ENCODE data around the gene RIN3.

RIN3 gene

GRCh38 chr14:92556863-92557543, 43.4 kb downstream of the RIN3 start:
- ATAC-seq = peak; percentile 45 to 52

DNA sequence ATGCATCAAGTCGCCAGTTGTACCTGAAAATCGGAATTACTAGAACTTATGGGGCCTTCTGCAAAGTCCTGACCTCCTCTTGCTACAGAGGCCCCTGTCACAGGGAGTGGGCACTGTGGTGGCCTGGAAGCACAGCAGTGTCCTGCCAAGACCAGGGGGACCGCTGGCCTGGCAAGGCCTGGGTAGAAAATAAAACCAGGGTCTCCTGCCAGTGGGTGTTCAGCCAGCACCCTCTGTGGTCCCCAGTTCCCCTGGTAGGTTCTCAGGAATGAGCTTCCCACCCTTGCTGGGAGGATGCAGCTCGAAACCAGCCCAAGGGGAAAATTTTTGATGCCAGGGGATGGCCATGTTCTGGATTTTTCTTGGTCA, 43.9 kb downstream of the RIN3 start:
- no peak for ATAC-seq

GRCh38 chr14:92558319-92558718, 44.7 kb downstream of the RIN3 start:
- no peak for ATAC-seq

- ATAC-seq = no peak
These were observed 45.9 kb downstream of the RIN3 start for GRCh38 chr14:92559486-92559885.

DNA sequence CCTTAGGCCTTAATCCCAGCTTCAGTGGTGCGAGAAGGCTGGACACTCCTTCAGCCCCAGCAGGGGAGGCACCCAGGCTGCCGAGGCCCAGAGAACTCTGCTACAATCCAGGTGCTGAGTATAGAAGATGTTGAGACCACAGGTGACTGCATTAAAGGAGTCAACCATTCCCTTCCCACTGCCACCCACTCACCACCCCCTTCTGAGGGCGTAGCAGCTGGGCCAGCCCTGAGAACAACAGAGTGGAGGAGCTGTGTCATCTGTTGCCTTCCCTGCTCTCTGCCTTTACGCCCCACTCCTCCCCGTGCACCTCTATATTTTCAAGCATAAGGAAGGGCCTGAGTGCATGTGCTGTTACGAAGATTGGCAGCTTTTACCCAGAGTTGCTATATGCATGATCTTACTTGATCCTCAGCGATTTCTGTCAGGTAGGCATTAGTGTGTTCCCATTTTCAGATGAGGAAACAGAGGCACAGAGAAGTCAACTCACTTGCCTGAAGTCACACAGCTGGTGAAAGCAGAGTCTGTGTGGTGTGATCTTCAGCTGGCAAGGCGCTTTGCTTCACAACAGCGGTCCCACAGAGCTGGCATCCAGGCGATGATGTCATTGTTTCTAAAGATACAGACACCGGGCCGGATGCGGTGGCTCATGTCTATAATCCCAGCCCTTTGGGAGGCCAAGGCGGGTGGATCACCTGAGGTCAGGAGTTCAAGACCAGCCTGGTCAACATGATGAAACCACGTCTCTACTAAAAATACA, 46.7 kb downstream of the RIN3 start:
- ATAC-seq = no peak

GRCh38 chr14:92561906-92562479, 48.4 kb downstream of the RIN3 start:
- peak in 1 of 2 donors; percentile 46 for ATAC-seq

- ATAC-seq = peak; percentile 78 to 82
These were observed 49.8 kb downstream of the RIN3 start for GRCh38 chr14:92563359-92563758.

DNA sequence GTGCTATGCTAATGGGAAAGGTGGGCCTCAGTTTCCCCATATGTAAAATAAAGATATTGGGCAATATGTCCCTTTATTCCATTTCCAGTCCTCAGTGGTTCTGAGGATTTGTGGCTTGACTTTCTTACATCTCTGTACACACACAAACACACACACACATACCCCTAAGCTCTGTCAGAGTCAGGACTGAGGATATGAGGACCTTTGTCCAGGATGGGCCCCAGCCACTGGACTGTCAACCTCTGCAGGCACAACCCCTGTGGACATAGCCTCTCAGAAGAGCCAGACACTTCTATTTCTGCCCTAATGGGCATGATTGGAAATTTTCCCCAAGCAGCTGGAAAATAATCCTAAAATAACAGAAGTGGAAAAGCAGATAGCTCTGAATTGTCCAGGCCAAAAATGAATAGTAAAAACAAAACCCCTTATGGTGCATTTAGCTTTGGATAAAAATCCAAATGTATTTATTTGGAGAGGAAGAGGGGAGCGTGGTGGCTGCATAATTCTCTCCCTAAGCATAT, 50.2 kb downstream of the RIN3 start:
- ATAC-seq = no peak

- ATAC-seq = no peak
These were observed 50.9 kb downstream of the RIN3 start for GRCh38 chr14:92564344-92565039.

- ATAC-seq = no peak
These were observed 51.6 kb downstream of the RIN3 start for GRCh38 chr14:92565040-92565717.

- ATAC-seq = no peak
These were observed 52.1 kb downstream of the RIN3 start for GRCh38 chr14:92565718-92566115.

GRCh38 chr14:92567173-92567725, 53.7 kb downstream of the RIN3 start:
- no peak for ATAC-seq

DNA sequence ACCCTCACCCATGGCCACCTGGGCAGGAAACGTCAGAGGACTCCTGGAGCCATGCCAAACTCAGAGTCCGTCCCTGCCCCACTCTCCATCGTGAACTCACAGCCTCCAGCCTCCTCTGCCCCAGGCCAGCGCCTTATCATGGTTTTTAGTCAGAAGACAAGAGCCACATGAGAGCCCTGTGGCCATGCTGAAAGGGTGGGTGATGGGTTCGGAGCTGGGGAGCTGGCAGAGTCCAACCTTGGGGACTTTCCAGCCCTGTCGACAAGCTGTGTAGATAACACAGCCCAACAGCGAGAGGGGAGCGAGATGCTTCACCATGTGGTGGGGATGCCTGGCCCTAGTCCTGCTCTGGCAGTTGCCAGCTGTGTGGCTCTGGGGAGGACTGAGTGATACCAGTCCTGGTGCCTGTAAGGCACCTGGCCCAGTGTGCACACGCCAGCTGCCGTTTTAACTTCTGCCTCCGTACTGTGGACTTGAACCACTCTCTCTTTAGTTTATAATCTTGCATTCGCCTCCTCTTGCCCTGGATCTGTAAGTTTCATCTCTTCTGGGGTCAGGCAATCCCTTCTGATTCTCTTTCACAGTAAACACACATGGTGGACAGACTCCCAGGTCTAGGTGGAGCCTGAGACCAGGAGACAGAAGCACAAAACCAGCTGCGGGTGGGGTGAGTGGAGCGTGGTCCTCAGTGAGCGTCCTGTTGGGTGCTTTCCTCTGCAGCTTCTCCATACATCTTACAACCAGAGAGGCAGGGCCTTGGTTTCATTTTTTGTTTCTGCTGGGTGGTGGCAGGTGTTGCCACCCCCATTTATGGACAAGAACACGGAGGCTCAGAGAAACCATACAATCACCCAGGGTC, 55.3 kb downstream of the RIN3 start:
- peak; percentile 75 to 79 for ATAC-seq

GRCh38 chr14:92570674-92571262, 57.2 kb downstream of the RIN3 start:
- no peak for ATAC-seq

GRCh38 chr14:92572050-92572449, 58.5 kb downstream of the RIN3 start:
- no peak for ATAC-seq

DNA sequence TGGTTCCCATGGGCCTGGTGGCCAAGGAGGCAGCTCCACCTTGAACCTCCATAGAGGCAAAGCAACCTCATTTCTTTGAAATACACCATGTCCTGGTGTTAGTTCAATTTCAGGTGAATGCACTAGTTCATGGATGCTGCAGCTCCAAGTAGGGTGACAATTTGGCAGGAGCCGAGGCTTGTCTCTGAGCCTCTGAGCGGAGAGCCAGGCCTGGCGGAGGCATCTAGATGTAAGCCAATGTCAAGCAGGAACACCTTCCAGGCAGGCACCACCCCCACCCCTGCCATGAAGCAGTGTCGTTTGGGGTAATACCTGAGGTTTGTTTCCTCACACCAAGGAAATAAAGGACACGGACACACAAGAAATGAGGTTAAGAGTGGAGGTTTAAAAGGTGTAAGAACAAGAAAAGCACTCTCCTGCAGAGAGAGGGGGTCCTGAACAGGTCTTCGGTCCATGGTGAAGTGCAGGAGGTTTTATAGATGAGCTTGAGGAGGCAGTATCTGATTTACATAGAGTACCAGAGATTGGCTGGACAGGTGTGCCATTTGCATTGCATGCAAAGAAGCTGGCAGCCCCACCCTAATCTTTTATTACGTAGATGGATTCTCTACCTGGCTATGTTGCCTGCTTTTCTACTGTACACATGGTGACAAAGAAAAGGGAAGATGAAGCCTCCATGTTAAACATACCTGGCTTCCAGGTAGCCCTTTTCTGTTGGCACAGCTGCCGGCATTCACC, 60.3 kb downstream of the RIN3 start:
- no peak for ATAC-seq

DNA sequence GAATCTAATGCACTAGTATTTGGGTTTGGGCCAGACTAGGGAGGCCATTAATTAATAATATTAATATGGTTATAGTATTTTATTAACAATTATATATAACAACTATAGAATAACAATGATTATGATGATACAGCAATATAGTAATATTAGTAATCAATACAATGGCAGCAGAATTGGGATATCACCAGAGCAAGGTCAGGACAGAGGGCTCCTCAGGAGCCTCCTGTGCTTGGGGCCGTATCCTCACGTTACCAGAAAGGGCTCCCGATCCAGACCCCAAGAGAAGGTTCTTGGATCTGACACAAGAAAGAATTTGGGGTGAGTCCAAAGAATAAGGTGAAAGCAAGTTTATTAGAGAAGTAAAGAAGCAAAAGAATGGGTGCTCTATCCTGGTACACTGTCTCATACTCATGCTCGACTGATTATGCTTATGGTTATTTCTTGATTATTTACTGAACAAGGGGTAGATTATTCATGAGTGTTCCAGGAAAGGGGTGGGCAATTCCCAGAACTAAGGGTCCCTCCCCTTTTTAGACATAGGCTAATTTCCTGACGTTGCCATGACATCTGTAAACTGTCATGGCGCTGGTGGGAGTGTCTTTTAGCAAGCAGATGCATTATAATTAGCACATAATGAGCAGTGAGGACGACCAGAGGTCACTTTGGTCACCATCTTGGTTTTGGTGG, 61.6 kb downstream of the RIN3 start:
- ATAC-seq = no peak

DNA sequence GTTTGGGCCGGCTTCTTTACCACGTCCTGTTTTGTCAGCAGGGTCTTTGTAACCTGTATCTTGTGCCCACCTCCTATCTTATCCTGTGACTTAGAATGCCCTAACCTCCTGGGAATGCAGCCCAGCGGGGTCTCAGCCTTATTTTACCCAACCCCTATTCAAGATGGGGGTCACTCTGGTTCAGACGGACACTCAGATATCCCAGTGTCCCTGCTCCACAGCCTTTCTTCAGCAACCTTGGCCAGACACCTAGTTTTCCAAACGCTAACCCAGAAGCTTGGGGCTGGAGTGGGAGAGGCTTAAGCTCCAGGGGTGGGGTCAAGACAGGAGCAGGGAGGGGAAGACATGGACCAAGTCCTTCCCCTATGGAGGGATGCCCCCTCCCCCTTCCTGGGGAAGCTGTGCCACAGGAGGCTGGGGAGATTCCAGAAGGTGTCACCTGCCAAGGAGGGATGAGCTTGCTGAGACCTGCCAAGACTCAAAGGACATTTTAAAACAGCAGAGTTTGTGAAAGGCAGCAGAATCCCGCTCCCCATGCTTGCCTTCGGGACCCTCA, 62.2 kb downstream of the RIN3 start:
- no peak for ATAC-seq

DNA sequence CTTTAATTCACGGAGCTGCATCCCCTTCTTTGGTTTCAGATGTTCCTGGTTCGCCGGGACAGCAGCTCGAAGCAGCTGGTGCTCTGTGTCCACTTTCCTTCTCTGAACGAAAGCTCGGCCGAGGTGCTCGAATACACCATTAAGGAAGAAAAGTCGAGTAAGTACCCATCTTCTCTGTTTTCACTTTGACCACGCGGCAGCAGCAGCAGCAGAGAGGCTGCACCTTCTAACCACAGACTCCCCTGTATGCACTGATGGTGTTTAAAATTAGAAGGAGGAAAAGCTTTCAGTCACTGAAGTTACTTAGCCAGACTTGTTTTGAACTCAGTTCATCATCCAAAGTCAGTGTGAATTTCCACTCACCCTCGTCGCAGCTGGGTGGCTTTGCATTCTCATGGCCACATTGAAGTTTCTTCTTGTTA, 63.8 kb downstream of the RIN3 start:
- ATAC-seq = peak; percentile 71 to 81
